ENCODE measurements around the gene ADAMTSL1. TPM values are rescaled to one million over a fixed set of nuclear protein-coding genes. Genes with fewer than 3 reads are reported as not detected.
"Not testable (repeated sequence)": the region's sequence is repeated elsewhere in the genome, so short reads cannot be mapped to it uniquely, and the experiment has no call there.

ADAMTSL1 gene
- total and polyA plus RNA-seq, 8 donors, result 1.1 to 98.8 (median 8.4) TPM

- no peaks in the 10 kb centered on the region for H3K9me3 ChIP-seq
- H3K36me3 ChIP-seq, result no peaks in the 10 kb centered on the region
- no peak for DNase-seq
- H3K27ac ChIP-seq, result no peak overlapping the region
- intact Hi-C loops (cut with DNase I; ENCODE audit: low total_unique reads), result no loop called here
- peaks cover 0 to 9% (median 3%) of the 10 kb centered on the region in 4 donors for H3K4me1 ChIP-seq
- no peaks in the 10 kb centered on the region for H3K27me3 ChIP-seq
- TF ChIP-seq POLR2A (IDR thresholded peaks at IDR 0.05) (no peak), CTCF (IDR thresholded peaks at IDR 0.05) (no peak), EP300 (IDR thresholded peaks at IDR 0.05) (no peak), POLR2AphosphoS5 (IDR thresholded peaks at IDR 0.05) (no peak)
- 84 to 93% (median 87%) methylated on average over 3 of the region's 3 CpGs for WGBS, 5 donors
- H3K4me3 ChIP-seq, result no peak overlapping the region
Measured at GRCh38 chr9:18926513-18926912, 452.6 kb downstream of the ADAMTSL1 start.

DNA sequence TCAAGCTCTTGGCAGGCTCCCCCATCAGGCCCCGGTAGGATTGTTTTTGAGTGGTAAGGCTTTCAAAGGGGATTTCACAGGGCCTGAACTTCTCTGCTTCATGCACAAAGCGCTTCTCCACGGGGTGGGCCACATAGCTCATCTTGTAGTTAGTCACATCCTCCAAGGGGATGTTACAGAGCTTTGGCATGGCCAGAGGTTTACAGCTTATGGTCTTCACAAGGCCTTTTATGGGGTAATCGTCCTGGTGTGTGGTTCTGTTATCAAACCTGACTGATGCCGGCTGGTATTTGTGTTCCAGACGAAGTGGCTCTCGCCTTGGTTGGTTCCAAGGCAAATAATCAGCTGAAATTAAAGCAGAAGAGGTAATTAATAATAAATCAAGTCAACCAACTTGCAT, 454.8 kb downstream of the ADAMTSL1 start:
- Histone ChIP-seq H3K27ac (no peak overlapping the region), H3K27me3 (no peaks in the 10 kb centered on the region), H3K36me3 (no peaks in the 10 kb centered on the region), H3K9me3 (no peaks in the 10 kb centered on the region), H3K4me1 (no peaks in the 10 kb centered on the region), H3K4me3 (no peak overlapping the region)
- TF ChIP-seq POLR2AphosphoS5 (IDR thresholded peaks at IDR 0.05) (no peak), EP300 (IDR thresholded peaks at IDR 0.05) (no peak), CTCF (IDR thresholded peaks at IDR 0.05) (no peak), POLR2A (IDR thresholded peaks at IDR 0.05) (no peak)
- WGBS, 5 donors, result 66 to 83% (median 70%) methylated on average over 7 of the region's 7 CpGs
- DNase-seq, result no peak
- intact Hi-C loops (cut with DNase I; ENCODE audit: low total_unique reads), result no loop called here

GRCh38 chr9:18930611-18931010, 456.7 kb downstream of the ADAMTSL1 start:
- H3K27ac ChIP-seq; DNase-seq; H3K4me3 ChIP-seq; H3K36me3 ChIP-seq; H3K9me3 ChIP-seq; H3K27me3 ChIP-seq; H3K4me1 ChIP-seq; intact Hi-C loops (cut with DNase I; ENCODE audit: low total_unique reads): not testable (repeated sequence)
- 84 to 91% (median 89%) methylated on average over 13 of the region's 13 CpGs for WGBS, 5 donors

GRCh38 chr9:18935541-18935940, 461.6 kb downstream of the ADAMTSL1 start:
- no peak overlapping the region for H3K27ac ChIP-seq
- no peaks in the 10 kb centered on the region for H3K9me3 ChIP-seq
- no peaks in the 10 kb centered on the region for H3K36me3 ChIP-seq
- no peaks in the 10 kb centered on the region for H3K27me3 ChIP-seq
- intact Hi-C loops (cut with DNase I; ENCODE audit: low total_unique reads), result no loop called here
- WGBS, 5 donors, result 83 to 92% (median 87%) methylated on average over 2 of the region's 2 CpGs
- TF ChIP-seq EP300 (IDR thresholded peaks at IDR 0.05), result no peak
- DNase-seq, result no peak
- H3K4me1 ChIP-seq, result no peaks in the 10 kb centered on the region
- no peak overlapping the region for H3K4me3 ChIP-seq

- H3K27me3 ChIP-seq, result no peaks in the 10 kb centered on the region
- H3K36me3 ChIP-seq, result no peaks in the 10 kb centered on the region
- no peak overlapping the region for H3K4me3 ChIP-seq
- H3K27ac ChIP-seq, result no peak overlapping the region
- TF ChIP-seq POLR2AphosphoS5 (IDR thresholded peaks at IDR 0.05), result no peak
- TF ChIP-seq CTCF (IDR thresholded peaks at IDR 0.05), result no peak
- no peak for TF ChIP-seq POLR2A (IDR thresholded peaks at IDR 0.05)
- no peak for TF ChIP-seq EP300 (IDR thresholded peaks at IDR 0.05)
- no peaks in the 10 kb centered on the region for H3K4me1 ChIP-seq
- no peaks in the 10 kb centered on the region for H3K9me3 ChIP-seq
- no peak for DNase-seq
- WGBS, 5 donors, result 58 to 67% (median 61%) methylated on average over 7 of the region's 7 CpGs
- intact Hi-C loops (cut with DNase I; ENCODE audit: low total_unique reads), result no loop called here
Measured at GRCh38 chr9:18936094-18936871, 462.3 kb downstream of the ADAMTSL1 start.

Data from stomach (tissue), 9 donors.